Lower leg skin (tissue), 3 donors: Measurements from ENCODE around the gene ZFP36L2.

Experiments
- CTCF ChIP-seq, 3 donors: fragments of 450-650 bp; IDR thresholded peaks; one replicate each; pipeline ENCODE4 v1.5.1; 2016; ENCODE audit warnings: antibody characterized with exemption in 3 of 3, mild to moderate bottlenecking in 3 of 3, moderate library complexity in 2 of 3
- POLR2A ChIP-seq, 2 donors: fragments of 450-650 bp; IDR thresholded peaks; one replicate each; pipeline ENCODE4 v1.6.1; 2016 to 2017; ENCODE audit warnings: antibody characterized with exemption in 2 of 2, mild to moderate bottlenecking in 1 of 2, moderate library complexity in 1 of 2

GRCh38 chr2:43269706-43270105 is 43.3 kb upstream of the ZFP36L2 start:
- TF ChIP-seq POLR2A (IDR thresholded peaks at IDR 0.05) (no peak), CTCF (IDR thresholded peaks at IDR 0.05) (no peak)
